ENCODE data around the gene CHMP1B.
A peak's percentile ranks its signal among the peaks of the same experiment; 100 is the strongest.
"Not testable (repeated sequence)": the region's sequence is repeated elsewhere in the genome, so short reads cannot be mapped to it uniquely, and the experiment has no call there.

CHMP1B gene

DNA sequence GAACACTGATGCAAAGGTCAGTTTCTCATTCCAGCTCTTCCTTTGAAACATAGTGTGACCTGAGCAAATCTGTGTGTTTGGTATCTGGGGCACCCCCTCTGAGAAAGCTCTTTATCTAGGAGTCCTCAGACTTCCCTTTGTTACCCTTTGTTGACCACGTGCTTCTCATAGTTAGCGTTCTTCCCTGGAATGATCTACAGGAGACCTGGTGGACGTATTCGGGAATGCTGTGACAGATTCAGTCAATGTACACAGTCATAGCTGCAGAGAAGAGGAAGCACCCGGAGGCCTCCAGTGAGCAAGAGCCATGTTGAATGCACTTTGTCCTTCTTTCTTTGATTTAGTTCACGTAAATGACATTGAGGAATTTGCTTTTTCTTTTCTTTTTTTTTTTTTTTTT lies 10.7 kb upstream of the CHMP1B start:
- DNase-seq (ENCODE audit: low read depth): no peak

DNA sequence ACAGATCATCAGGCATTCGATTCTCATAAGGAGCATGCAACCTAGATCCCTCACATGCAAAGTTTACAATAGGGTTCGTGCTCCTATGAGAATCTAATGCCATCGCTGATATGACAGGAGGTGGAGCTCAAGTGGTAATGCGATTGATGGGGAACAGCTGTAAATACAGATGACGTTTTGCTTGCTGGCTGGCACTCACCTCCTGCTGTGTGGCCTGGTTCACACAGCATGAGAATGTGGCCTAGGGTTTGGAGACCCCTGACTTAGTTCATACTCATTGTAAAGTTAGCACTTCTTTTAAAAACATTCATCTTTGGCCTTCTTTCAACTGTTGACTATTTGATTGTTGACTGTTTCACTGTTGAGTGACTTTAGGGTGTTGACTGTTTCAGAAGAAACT lies 8.7 kb upstream of the CHMP1B start:
- DNase-seq (ENCODE audit: low read depth): no peak

GRCh38 chr18:11844436-11844835 lies 6.8 kb upstream of the CHMP1B start:
- no peak for DNase-seq (ENCODE audit: low read depth)

GRCh38 chr18:11845654-11846053 lies 5.6 kb upstream of the CHMP1B start:
- no peak for DNase-seq (ENCODE audit: low read depth)

DNA sequence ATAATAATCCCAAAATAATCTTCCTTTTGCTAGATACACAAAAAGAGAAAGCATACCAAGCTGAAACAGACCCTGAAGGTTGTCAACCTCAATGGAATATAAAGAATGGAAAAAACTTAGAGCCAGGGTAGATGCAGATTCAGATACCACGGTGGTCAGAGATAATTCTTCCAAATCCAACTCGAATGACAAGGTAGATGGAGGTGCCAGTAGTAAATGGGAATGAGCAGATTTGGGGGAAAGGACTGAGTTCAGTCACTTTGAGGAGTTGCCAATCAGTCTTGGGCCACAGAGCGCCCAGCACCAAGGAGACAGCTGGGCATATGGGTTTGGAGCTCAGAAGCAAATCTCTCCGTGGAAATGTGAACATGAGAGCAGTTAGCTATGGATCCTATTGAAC lies 3.4 kb upstream of the CHMP1B start:
- DNase-seq (ENCODE audit: low read depth): no peak

GRCh38 chr18:11849279-11849678 lies 1.9 kb upstream of the CHMP1B start:
- no peak for DNase-seq (ENCODE audit: low read depth)

DNA sequence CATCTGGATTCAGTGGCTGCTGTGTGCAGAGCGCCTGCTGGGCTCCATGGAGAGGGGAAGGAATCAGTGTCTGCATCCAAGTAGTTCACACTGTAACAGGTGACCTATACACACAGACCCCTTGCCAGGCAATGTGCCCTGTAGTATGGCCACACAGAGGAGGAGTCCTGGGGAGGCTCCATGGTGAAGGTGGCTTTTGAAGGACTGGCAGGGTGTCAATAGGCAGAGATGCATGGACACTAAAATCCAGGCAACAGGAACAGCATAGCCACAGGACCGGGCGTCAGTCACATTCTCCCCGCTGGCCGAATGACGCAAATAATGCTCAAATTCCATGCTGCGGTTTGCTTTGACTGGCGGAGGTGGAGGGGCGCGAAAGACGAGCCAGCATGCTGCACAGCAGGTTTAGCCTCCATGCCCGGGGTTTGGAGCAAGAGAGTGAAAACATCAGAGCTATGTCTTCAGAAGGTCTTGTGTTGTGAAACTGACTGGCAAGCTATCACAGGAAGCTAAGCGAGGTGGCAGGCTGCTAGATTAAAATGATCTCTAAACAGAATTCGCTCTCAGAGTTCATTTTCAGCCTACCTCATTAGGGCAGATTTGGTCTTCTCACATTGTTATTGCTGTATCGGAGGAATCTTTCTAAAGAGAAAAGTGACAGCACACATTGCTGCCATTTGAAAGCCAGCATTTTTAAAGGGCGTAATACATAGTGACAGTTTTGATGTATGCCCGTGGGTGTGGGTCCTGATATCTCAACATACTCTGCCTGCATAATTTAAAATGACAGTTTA lies 1.2 kb upstream of the CHMP1B start:
- DNase-seq (ENCODE audit: low read depth): peak; percentile 29

- no peak for DNase-seq (ENCODE audit: low read depth)
These were observed 430 bp upstream of the CHMP1B start for GRCh38 chr18:11850821-11851145.

GRCh38 chr18:11851806-11852337 lies 659 bp downstream of the CHMP1B start:
- DNase-seq (ENCODE audit: low read depth): peak; percentile 26

- DNase-seq (ENCODE audit: low read depth): not testable (repeated sequence)
These were observed 3.3 kb downstream of the CHMP1B start for GRCh38 chr18:11854554-11854953.

DNA sequence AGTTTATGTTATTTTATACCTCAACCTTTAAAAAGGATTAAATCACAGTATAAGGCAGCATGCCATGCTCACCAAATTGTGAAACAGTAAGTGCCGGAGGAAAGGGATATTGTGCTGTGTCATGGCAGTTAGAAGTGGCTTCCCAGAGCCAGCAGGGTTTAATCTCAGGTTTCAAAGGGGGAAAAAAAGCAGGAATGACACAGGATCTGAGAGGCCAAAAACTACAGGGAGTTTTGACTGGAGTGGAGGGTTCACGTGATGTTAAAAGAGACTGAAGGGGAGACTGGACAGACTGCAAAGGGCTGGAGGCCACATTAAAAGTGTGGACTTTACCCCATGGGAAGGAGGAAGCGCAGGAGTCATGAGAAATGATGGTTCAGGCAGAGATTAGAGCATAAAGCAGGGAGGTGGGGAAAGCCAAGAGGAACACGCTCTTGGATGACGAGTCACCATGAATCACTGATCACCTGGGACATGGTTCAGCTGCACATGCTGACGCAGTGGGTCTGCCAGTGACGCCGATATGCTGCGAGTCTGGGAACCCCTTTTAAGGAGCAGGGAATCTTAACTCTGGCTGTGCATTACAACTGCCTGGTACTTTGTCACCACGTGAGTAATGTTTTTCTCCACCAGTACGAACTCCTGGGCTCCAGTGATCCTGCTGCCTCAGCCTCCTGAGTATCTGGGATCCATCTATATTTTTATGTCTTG lies 6.1 kb downstream of the CHMP1B start:
- no peak for DNase-seq (ENCODE audit: low read depth)

DNA sequence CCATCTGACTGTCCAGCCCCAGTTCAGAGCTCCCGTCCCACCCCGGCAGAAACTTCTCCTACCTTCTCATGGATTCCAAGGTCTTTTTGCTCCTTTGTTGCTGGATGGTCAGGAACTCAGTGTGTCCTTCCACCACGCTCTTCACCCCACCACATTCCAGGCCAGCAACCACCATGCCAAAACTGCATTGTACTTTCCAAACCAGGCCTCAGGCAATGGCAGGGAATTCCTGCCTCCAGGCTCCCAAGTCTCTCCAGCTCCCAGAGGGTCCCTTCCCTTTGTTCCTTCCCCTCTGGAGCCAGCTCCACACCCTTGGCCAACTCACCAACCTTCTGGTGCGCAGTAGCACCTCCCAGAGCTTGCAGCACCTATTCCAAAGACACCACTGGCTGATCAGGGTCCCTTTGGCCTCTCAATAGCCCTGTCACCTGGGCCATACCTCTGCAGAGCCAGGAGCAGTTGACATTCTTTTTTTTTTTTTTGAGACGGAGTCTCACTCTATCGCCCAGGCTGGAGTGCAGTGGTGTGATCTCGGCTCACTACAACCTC lies 8.1 kb downstream of the CHMP1B start:
- no peak for DNase-seq (ENCODE audit: low read depth)

DNA sequence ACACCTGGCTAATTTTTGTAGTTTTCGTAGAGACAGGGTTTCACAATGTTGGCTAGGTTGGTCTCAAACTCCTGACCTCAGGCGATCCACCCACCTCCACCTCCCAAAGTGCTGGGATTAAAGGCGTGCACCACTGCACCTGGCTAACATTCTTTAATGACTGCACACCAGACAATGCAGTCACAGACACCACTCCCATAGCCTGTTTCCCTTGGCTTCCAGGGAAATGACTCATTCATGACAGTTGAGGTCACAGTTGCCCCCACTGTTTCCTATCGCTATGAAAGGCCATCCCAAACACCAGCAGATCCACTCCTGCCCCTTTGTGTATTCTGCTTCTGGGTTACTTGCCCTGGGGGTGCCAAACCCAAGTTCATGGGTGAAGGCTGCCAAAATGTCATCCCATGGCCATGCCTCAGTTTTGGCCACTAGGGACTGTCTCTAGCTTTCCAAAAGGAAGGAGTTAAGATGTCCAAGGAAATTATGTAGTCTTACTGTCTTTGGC lies 8.7 kb downstream of the CHMP1B start:
- DNase-seq (ENCODE audit: low read depth): no peak

GRCh38 chr18:11860594-11861450 lies 9.6 kb downstream of the CHMP1B start:
- DNase-seq (ENCODE audit: low read depth): no peak

- no peak for DNase-seq (ENCODE audit: low read depth)
These were observed 10.5 kb downstream of the CHMP1B start for GRCh38 chr18:11861583-11862288.

- DNase-seq (ENCODE audit: low read depth): no peak
These were observed 11.4 kb downstream of the CHMP1B start for GRCh38 chr18:11862468-11863137.

DNA sequence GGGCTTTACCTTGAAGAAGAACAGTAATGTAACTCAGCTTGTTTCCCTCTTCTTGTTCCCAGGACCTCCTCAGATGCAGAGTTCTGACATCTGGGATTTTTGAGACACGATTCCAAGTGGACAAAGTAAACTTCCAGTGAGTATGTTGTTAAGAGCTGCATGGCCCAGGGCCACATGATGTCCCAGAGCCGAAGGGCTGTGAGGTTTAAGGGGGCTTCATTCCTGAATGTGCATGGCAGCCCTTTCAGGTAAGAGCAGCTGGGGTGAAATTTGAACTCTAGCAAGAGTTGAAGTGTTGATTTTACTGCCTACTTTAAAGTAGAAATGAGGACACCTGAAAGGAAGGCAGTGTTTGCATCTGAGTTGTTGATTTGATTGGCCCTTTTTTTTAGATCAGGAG lies 13.3 kb downstream of the CHMP1B start:
- DNase-seq (ENCODE audit: low read depth): no peak

DNA sequence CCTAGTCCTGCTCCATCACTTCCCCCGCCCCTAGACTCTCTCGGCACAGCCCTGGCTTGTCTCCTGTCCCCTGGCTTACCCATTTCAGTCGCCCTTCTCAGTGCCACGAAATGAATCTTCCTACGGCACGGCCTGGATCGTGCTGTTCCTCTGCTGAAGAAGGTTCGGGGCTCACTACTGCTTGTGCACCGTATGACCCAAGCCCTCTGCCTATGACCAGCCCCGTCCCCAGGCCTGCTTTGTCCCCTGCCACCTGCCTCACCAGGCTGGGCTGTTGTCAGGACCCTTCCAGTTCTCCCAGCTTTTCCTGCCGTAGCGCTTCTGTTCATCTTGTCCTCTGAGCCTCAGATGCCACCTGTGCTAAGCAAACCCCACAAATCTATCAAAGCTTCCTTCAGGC lies 13.9 kb downstream of the CHMP1B start:
- DNase-seq (ENCODE audit: low read depth): no peak

DNA sequence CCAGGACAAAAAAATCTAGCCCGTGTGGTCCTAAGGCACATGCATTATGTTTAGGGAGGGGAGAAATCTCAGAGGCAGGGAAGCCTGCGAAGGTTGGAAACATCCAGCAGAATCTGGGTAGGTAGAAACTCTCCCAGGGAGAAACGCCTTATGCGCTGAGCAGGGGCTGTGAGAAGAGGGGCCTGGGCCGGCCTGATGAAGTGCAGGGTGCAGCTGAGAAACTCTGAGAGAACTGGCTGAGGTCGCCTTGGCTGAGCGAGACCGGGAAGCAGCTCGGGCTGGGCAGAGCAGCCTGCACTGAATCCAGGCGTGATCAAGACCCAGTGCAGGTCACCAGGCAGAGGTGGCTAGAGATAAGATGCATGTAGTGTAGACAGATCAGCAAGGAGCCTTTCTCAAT lies 15.1 kb downstream of the CHMP1B start:
- DNase-seq (ENCODE audit: low read depth): no peak

DNA sequence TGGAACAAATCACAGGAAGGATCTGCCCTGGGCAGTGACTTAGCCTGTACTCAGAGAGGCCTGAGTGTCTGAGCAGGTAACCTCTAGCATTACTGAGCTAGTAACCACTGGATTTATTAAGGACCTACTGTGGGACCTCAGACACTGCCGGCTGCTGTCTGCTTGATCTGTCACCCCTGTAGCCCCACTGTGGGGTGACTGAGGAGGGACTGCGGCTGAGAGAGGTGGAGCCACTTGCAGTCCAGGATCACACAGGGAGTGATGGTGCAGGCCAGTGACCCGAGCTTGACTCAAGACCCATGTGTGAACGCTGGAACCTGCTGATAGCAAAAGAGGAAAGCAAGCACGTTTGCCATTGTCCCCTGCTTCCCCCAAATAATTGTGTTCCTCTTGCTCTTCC lies 15.6 kb downstream of the CHMP1B start:
- DNase-seq (ENCODE audit: low read depth): no peak

DNA sequence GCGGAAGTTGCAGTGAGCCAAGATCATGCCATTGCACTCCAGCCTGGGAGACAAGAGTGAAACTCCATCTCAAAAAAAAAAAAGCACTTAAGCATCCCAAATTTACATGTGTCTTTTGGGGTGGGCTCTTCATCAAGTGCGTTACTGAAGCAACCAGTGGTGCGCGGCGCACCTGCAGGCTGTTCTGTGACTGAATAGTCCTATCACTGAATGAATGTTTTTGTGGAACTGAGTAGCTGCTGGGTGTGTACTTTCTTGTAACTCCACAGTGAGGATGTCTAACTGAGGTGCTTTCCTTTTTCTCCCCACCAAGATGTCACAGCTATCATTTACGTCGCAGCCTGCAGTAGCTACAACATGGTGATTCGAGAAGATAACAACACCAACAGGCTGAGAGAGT lies 17.0 kb downstream of the CHMP1B start:
- DNase-seq (ENCODE audit: low read depth): no peak

Measured in activated T-helper 9 cell treated with anti-CD3 and anti-CD28 coated beads, Interleukin-2, amount 50 U/mL, for 16 hours (primary cell).